Central memory CD8-positive, alpha-beta T cell (primary cell): ENCODE measurements around the gene QSOX2.

Source experiments
- ATAC-seq: fragments of 150-1000 bp; cut with Tn5 transposase; replicated peaks from 2 replicates; pipeline ENCODE4 v1.10.0; 2022; ENCODE audit warnings: mild to moderate bottlenecking, moderate FRiP score, moderate number of reproducible peaks; ENCODE audit not compliant: poor library complexity, severe bottlenecking; ENCODE audit errors: extremely low read depth
- DNase-seq, 2 donors: peaks; one replicate each; pipeline ENCODE4 v3.0.0; 2021; ENCODE audit warnings: low spot score in 2 of 2
- H3K27ac Mint-ChIP-seq: one replicate; pipeline ENCODE4 v1.8.0; 2022; ENCODE audit warnings: low read depth, mild to moderate bottlenecking, moderate library complexity, mixed read lengths
- H3K27me3 Mint-ChIP-seq: one replicate; pipeline ENCODE4 v1.8.0; 2022; ENCODE audit warnings: mixed read lengths
- H3K36me3 Mint-ChIP-seq: one replicate; pipeline ENCODE4 v1.8.0; 2022; ENCODE audit warnings: mild to moderate bottlenecking, moderate library complexity, mixed read lengths; ENCODE audit not compliant: insufficient read depth
- H3K4me1 Mint-ChIP-seq: one replicate; pipeline ENCODE4 v1.8.0; 2022; ENCODE audit warnings: mixed read lengths
- H3K4me3 Mint-ChIP-seq: one replicate; pipeline ENCODE4 v1.8.0; 2022; ENCODE audit warnings: mild to moderate bottlenecking, moderate library complexity, mixed read lengths
- H3K9me3 Mint-ChIP-seq: one replicate; pipeline ENCODE4 v1.8.0; 2022; ENCODE audit warnings: mixed read lengths

QSOX2 gene

GRCh38 chr9:136199391-136200288, 46.0 kb downstream of the QSOX2 start:
- Mint-ChIP-seq H3K4me1 (no peaks in the 10 kb centered on the region), H3K36me3 (no peaks in the 10 kb centered on the region), H3K4me3 (no peak overlapping the region), H3K27ac (no peak overlapping the region), H3K27me3 (peaks cover 55% of the 10 kb centered on the region), H3K9me3 (no peaks in the 10 kb centered on the region)
- DNase-seq (no peak), ATAC-seq (no peak)

DNA sequence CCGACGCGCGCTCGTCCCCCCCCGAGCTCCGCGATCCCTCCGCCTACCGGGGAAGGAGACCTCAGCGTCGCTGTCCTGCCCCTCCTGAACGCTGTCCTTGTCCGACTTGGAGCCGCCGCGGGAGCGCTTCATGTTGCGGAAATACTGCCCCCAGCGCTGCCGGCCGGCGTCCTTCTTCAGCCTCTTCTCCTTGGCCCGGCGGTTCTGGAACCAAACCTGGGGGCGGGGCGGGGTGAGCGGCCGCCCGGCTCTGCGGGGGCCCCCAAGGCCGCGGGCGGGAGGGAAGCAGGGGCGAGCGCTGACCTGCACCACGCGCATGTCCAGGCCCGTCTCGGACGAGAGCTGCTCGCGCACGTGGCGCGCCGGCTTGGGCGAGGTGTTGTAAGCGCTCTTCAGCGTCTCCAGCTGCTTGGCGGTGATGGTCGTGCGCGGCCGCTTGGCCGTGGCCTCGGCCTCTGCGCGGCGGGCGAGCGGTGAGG, 47.0 kb downstream of the QSOX2 start:
- Mint-ChIP-seq H3K4me1 (no peaks in the 10 kb centered on the region), H3K36me3 (no peaks in the 10 kb centered on the region), H3K4me3 (no peak overlapping the region), H3K9me3 (no peaks in the 10 kb centered on the region), H3K27ac (no peak overlapping the region), H3K27me3 (peaks cover 48% of the 10 kb centered on the region)
- ATAC-seq (no peak), DNase-seq (no peak)

- no peaks in the 10 kb centered on the region for H3K36me3 Mint-ChIP-seq
- ATAC-seq (no peak), DNase-seq (no peak)
- H3K4me1 Mint-ChIP-seq: no peaks in the 10 kb centered on the region
- H3K4me3 Mint-ChIP-seq: no peak overlapping the region
- H3K27ac Mint-ChIP-seq: no peak overlapping the region
- peaks cover 46% of the 10 kb centered on the region for H3K27me3 Mint-ChIP-seq
- no peaks in the 10 kb centered on the region for H3K9me3 Mint-ChIP-seq
Measured at GRCh38 chr9:136197930-136198604, 47.5 kb downstream of the QSOX2 start.

DNA sequence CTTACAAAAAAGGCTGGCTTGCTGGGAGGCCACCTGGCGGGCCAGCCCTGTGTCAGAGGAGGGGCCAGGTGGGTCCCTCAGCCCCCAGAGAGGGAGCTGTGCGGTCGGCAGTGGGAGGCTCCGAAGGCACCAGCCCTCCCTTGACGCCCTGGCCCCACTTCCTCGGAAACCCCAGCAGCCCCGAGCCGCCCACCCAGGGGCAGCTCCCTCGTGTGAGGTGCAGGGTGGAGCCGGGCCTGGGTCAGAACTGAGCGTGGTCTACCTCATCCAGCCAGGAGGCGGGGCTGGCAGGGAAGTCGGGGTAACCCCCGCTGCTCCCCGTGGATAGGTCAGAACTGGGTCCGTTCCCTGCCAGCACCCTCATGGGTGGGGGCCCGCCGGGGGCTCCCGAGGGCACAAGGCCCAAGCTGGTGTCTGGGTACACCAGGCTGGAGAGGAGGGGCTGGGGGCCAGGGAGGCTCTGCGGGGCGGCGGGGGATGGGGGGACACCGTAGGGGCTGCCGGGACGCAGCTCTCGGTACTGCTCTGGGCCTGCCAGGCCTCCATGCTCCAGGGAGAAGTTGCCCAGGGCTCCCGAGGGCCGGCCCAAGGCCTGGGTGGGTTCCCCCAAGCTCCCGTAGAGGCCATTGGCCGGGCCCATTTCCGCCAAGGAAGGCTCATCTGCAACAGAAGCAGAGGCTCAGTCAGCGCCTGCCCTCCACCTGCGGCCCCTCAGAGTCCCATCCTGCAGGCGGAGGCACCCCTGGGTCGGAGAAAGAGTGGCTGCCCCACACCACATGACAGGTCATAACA, 48.3 kb downstream of the QSOX2 start:
- Mint-ChIP-seq H3K4me3 (no peak overlapping the region), H3K4me1 (no peaks in the 10 kb centered on the region), H3K9me3 (no peaks in the 10 kb centered on the region), H3K27me3 (peaks cover 46% of the 10 kb centered on the region), H3K36me3 (no peaks in the 10 kb centered on the region), H3K27ac (no peak overlapping the region)
- no peak for ATAC-seq
- DNase-seq: no peak

DNA sequence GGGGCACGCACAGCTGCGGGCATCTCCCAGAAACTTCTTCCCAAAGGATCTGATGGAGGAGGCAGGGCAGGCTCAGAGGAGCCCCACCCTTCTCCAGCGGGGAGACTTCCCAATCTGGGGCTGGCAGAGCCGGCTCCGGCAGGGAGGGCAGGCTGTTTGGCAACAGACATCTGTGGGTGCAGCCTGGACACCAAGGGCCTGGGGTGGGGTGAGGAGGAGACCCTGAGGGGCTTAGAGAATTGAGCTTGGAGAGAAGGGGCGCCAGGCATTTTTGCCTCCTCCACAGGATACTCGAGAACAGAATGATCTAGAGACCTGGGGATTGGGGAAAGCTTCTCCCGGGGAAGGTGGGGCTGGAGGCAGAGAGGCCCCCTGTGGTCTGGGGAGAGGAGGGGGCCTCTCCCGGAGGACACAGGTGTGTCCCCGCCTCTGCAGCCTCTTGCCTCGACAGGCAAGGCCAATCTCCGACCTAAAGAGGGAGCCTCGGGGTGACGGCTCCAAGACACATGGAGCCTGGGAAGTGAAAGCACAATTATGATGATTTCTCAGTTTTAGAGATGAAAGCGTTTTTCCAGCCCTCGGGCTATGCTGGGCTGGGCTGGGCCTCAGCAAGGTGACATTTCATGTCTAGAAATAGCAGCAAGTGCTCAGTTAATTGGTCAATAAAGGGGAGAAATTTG, 49.1 kb downstream of the QSOX2 start:
- H3K4me1 Mint-ChIP-seq: no peaks in the 10 kb centered on the region
- H3K27me3 Mint-ChIP-seq: peaks cover 50% of the 10 kb centered on the region
- H3K36me3 Mint-ChIP-seq: no peaks in the 10 kb centered on the region
- H3K4me3 Mint-ChIP-seq: no peak overlapping the region
- ATAC-seq: no peak
- DNase-seq: no peak
- H3K27ac Mint-ChIP-seq: no peak overlapping the region
- no peaks in the 10 kb centered on the region for H3K9me3 Mint-ChIP-seq

- Mint-ChIP-seq H3K4me3 (no peak overlapping the region), H3K27me3 (peaks cover 56% of the 10 kb centered on the region), H3K36me3 (no peaks in the 10 kb centered on the region), H3K9me3 (no peaks in the 10 kb centered on the region), H3K4me1 (no peaks in the 10 kb centered on the region), H3K27ac (no peak overlapping the region)
- ATAC-seq (no peak), DNase-seq (no peak)
Measured at GRCh38 chr9:136194540-136194939, 51.1 kb downstream of the QSOX2 start.

DNA sequence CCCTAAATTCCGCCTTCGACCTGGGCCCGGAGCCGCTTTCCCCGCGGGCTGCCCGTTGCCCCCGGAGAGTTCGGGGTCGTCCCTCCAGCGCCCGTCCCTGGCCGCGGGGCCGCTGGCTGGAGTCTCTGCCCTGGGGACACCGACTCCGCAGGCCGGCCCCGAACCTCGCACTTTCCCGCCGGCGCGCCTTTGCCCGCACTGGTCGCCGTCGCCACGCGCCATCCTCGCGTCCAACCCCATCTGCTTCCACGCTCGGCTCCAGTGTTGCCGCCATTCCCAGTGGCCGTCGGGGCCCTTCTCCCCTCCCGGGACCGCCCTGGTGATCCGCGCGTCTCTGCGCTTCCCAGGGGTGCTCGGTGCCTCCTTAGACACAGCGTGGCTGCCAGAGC, 51.7 kb downstream of the QSOX2 start:
- Mint-ChIP-seq H3K27ac (no peak overlapping the region), H3K4me3 (no peak overlapping the region), H3K9me3 (no peaks in the 10 kb centered on the region), H3K36me3 (no peaks in the 10 kb centered on the region), H3K27me3 (peaks cover 56% of the 10 kb centered on the region), H3K4me1 (no peaks in the 10 kb centered on the region)
- DNase-seq (no peak), ATAC-seq (no peak)

GRCh38 chr9:136193127-136193890, 52.3 kb downstream of the QSOX2 start:
- ATAC-seq (no peak), DNase-seq (no peak)
- Mint-ChIP-seq H3K4me3 (no peak overlapping the region), H3K9me3 (no peaks in the 10 kb centered on the region), H3K4me1 (no peaks in the 10 kb centered on the region), H3K36me3 (no peaks in the 10 kb centered on the region), H3K27ac (no peak overlapping the region), H3K27me3 (peaks cover 54% of the 10 kb centered on the region)

GRCh38 chr9:136192289-136193126, 53.1 kb downstream of the QSOX2 start:
- no peaks in the 10 kb centered on the region for H3K9me3 Mint-ChIP-seq
- H3K27me3 Mint-ChIP-seq: peaks cover 52% of the 10 kb centered on the region

DNA sequence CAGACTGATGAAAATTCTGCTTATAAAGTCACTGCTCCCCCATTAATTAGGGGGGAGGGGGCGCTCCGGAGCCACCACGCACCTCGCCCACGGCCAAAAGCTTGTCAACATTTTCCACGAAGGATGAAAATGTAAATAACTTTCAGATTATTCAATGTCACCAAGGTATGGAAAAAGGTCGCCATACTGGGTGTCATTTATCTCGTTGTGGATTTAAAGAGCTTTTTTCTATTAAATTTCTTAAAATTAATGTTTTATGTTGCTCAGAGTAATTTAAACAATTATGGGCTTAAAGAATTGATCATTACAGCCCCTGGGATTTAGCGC, 53.7 kb downstream of the QSOX2 start:
- ATAC-seq (no peak), DNase-seq (no peak)
- H3K27me3 Mint-ChIP-seq: peaks cover 52% of the 10 kb centered on the region
- no peaks in the 10 kb centered on the region for H3K4me1 Mint-ChIP-seq
- no peak overlapping the region for H3K27ac Mint-ChIP-seq
- no peaks in the 10 kb centered on the region for H3K9me3 Mint-ChIP-seq
- H3K4me3 Mint-ChIP-seq: no peak overlapping the region
- H3K36me3 Mint-ChIP-seq: no peaks in the 10 kb centered on the region

More at GRCh38 chr9:136192289-136193126, 53.1 kb downstream of the QSOX2 start:
- Mint-ChIP-seq H3K4me1 (no peaks in the 10 kb centered on the region), H3K36me3 (no peaks in the 10 kb centered on the region), H3K4me3 (no peak overlapping the region), H3K27ac (no peak overlapping the region)
- ATAC-seq: no peak
- no peak for DNase-seq
